Measurements from ENCODE around the gene DMP1. TPM values are rescaled to one million over a fixed set of nuclear protein-coding genes. Genes with fewer than 3 reads are reported as not detected.

The DMP1 gene
- total and polyA plus RNA-seq, 2 donors (not counting 3 experiments of a cell fraction or from before 2014, with no cell fraction given), result not detected

DNA sequence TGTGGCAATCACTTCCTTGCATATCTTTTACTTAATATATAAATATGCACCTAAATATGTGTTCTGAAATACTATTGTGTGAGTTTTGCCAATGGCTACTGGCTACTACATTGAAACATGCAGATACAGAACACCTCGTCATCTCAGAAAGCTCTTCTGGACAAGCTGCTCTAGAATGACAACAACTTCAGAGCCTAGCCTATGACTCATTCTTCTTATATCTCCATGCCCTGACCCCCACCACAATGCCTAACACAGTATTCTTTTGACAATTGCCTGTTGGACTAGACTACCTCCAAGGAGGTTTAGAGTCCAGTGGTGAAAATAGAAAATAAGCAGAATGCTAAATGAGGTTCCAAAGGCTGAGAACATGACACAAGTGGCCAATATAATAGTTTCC, 17.6 kb upstream of the DMP1 start:
- no peaks in the 10 kb centered on the region for H3K9me3 ChIP-seq (replicated peaks; ENCODE audit: control insufficient read depth, insufficient read depth, low read length)

DNA sequence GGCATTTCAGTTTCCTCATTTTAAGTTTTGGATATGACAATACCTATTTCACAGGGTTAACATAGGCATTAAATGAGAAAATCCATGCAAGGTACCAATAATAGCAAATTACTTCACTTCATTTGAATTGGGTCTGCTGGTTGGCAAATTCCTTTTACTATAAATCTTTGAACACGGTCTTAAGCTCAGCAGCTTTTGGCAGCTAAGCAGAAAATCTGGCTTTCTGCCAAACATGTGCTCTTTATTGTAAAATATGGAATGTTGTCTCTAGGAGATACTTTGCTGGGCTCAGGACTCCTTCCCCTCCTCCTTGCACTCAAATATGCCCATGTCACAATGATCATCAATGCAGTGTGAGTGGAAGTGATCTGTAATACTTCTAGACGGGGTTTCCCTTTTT, 16.8 kb upstream of the DMP1 start:
- H3K36me3 ChIP-seq (ENCODE audit: control insufficient read depth in 2 of 2, extremely low read depth in 1 of 2, insufficient read depth in 2 of 2, low read length in 2 of 2), result no peaks in the 10 kb centered on the region
- no peak overlapping the region for H3K9ac ChIP-seq (replicated peaks; ENCODE audit: extremely low read depth, insufficient read depth, low read length)
- no peaks in the 10 kb centered on the region for H3K27me3 ChIP-seq (ENCODE audit: control insufficient read depth in 2 of 2, insufficient read depth in 2 of 2, low read length in 2 of 2)
- no peak overlapping the region for H3K4me2 ChIP-seq (ENCODE audit: insufficient read depth, low read length)
- H3K9me1 ChIP-seq (replicated peaks; ENCODE audit: control insufficient read depth, extremely low read depth, insufficient read depth, low read length), result no peaks in the 10 kb centered on the region
- DNase-seq (ENCODE audit: low read depth, low spot score) (peak; percentile 62), FAIRE-seq (peak; percentile 15)
- no peaks in the 10 kb centered on the region for H3K79me2 ChIP-seq (ENCODE audit: control insufficient read depth, insufficient read depth, low read length)
- intact Hi-C loops (cut with micrococcal nuclease), result no loop called here
- H2AFZ ChIP-seq (ENCODE audit: low read depth, low read length), result no peak overlapping the region
- H3K4me3 ChIP-seq (replicated peaks in 1 of 3; ENCODE audit: insufficient read depth in 1 of 3, low read depth in 1 of 3, low read length in 3 of 3), result no peak overlapping the region
- BruUV-seq (replicated peaks), result no TSS peak
- CTCF ChIA-PET, result interaction anchor here (0.8 to 1.5 kb wide), 3 partner anchors 11 to 205 kb away, joined by 3 to 5 read pairs (median 3); no protein-coding TSS in a partner anchor
- no peak for TF ChIP-seq POLR2A (IDR thresholded peaks at IDR 0.05; ENCODE audit: low read depth, low read length)
- TF ChIP-seq GATA2 (IDR thresholded peaks at IDR 0.05; ENCODE audit: insufficient read depth, insufficient read length, low read depth, low read length), result no peak
- TF ChIP-seq, protein P1, sequence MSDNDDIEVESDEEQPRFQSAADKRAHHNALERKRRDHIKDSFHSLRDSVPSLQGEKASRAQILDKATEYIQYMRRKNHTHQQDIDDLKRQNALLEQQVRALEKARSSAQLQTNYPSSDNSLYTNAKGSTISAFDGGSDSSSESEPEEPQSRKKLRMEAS (IDR thresholded peaks at IDR 0.05; ENCODE audit: insufficient read depth, insufficient read length), result no peak
- TF ChIP-seq MYC (IDR thresholded peaks at IDR 0.05; ENCODE audit: low read depth, low read length), result no peak
- TF ChIP-seq POLR2AphosphoS5 (IDR thresholded peaks at IDR 0.05; ENCODE audit: insufficient read depth, low read depth, low read length), result no peak
- no peak for TF ChIP-seq JUN (IDR thresholded peaks at IDR 0.05; ENCODE audit: borderline replicate concordance, insufficient read depth, insufficient read length, low read depth)
- TF ChIP-seq, protein P2, sequence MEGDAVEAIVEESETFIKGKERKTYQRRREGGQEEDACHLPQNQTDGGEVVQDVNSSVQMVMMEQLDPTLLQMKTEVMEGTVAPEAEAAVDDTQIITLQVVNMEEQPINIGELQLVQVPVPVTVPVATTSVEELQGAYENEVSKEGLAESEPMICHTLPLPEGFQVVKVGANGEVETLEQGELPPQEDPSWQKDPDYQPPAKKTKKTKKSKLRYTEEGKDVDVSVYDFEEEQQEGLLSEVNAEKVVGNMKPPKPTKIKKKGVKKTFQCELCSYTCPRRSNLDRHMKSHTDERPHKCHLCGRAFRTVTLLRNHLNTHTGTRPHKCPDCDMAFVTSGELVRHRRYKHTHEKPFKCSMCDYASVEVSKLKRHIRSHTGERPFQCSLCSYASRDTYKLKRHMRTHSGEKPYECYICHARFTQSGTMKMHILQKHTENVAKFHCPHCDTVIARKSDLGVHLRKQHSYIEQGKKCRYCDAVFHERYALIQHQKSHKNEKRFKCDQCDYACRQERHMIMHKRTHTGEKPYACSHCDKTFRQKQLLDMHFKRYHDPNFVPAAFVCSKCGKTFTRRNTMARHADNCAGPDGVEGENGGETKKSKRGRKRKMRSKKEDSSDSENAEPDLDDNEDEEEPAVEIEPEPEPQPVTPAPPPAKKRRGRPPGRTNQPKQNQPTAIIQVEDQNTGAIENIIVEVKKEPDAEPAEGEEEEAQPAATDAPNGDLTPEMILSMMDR (IDR thresholded peaks at IDR 0.05; ENCODE audit: extremely low read depth in 1 of 2, insufficient read depth in 1 of 2, low read depth in 1 of 2, low read length in 2 of 2), result no peak
- no peak overlapping the region for H3K27ac ChIP-seq (ENCODE audit: insufficient read depth, low read depth, low read length)
- dilution Hi-C loops (cut with MboI; ENCODE audit: extremely low pct_ligation_motif_present, low sequenced_read_pairs), result no loop called here
- POLR2A ChIA-PET, result no interaction called here
- no peaks in the 10 kb centered on the region for H4K20me1 ChIP-seq (replicated peaks; ENCODE audit: control insufficient read depth, extremely low read depth, insufficient read depth, low read length)
- no peaks in the 10 kb centered on the region for H3K4me1 ChIP-seq (ENCODE audit: control insufficient read depth, extremely low read depth, insufficient read depth, low read length)
- H3K9me3 ChIP-seq (replicated peaks; ENCODE audit: control insufficient read depth, insufficient read depth, low read length), result no peaks in the 10 kb centered on the region

More for the DNA sequence above, 17.6 kb upstream of the DMP1 start:
- CTCF ChIA-PET, result interaction anchor here (0.8 to 1.5 kb wide), 2 partner anchors 13 to 206 kb away, joined by 3 to 5 read pairs; no protein-coding TSS in a partner anchor
- no peak overlapping the region for H3K4me2 ChIP-seq (ENCODE audit: insufficient read depth, low read length)
- intact Hi-C loops (cut with micrococcal nuclease), result no loop called here
- no peaks in the 10 kb centered on the region for H3K36me3 ChIP-seq (ENCODE audit: control insufficient read depth in 2 of 2, extremely low read depth in 1 of 2, insufficient read depth in 2 of 2, low read length in 2 of 2)
- no peak overlapping the region for H2AFZ ChIP-seq (ENCODE audit: low read depth, low read length)
- H3K4me1 ChIP-seq (ENCODE audit: control insufficient read depth, extremely low read depth, insufficient read depth, low read length), result no peaks in the 10 kb centered on the region
- no TSS peak for BruUV-seq (replicated peaks)
- no peaks in the 10 kb centered on the region for H3K27me3 ChIP-seq (ENCODE audit: control insufficient read depth in 2 of 2, insufficient read depth in 2 of 2, low read length in 2 of 2)
- dilution Hi-C loops (cut with MboI; ENCODE audit: extremely low pct_ligation_motif_present, low sequenced_read_pairs), result no loop called here
- no peaks in the 10 kb centered on the region for H3K79me2 ChIP-seq (ENCODE audit: control insufficient read depth, insufficient read depth, low read length)
- no peak overlapping the region for H3K9ac ChIP-seq (replicated peaks; ENCODE audit: extremely low read depth, insufficient read depth, low read length)
- no peak for TF ChIP-seq POLR2AphosphoS5 (IDR thresholded peaks at IDR 0.05; ENCODE audit: insufficient read depth, low read depth, low read length)
- TF ChIP-seq, protein P2 (IDR thresholded peaks at IDR 0.05; ENCODE audit: extremely low read depth in 1 of 2, insufficient read depth in 1 of 2, low read depth in 1 of 2, low read length in 2 of 2), result no peak
- TF ChIP-seq MYC (IDR thresholded peaks at IDR 0.05; ENCODE audit: low read depth, low read length), result no peak
- no peak for TF ChIP-seq FOS (IDR thresholded peaks at IDR 0.05; ENCODE audit: borderline replicate concordance, insufficient read depth, low read length)
- H3K4me3 ChIP-seq (replicated peaks in 1 of 3; ENCODE audit: insufficient read depth in 1 of 3, low read depth in 1 of 3, low read length in 3 of 3), result no peak overlapping the region
- no peaks in the 10 kb centered on the region for H3K9me1 ChIP-seq (replicated peaks; ENCODE audit: control insufficient read depth, extremely low read depth, insufficient read depth, low read length)
- FAIRE-seq (no peak), DNase-seq (ENCODE audit: low read depth, low spot score) (peak; percentile 7)
- POLR2A ChIA-PET, result no interaction called here
- no peak overlapping the region for H3K27ac ChIP-seq (ENCODE audit: insufficient read depth, low read depth, low read length)
- no peaks in the 10 kb centered on the region for H4K20me1 ChIP-seq (replicated peaks; ENCODE audit: control insufficient read depth, extremely low read depth, insufficient read depth, low read length)

Measured in endothelial cell of umbilical vein (primary cell).